Epidermal melanocyte (primary cell): ENCODE results near the gene SLC39A9.

ENCODE experiments used
- DNase-seq: peaks from one replicate; pipeline ENCODE4 v3.0.0; 2011; ENCODE audit warnings: low spot score; ENCODE audit not compliant: insufficient read length

The SLC39A9 gene

GRCh38 chr14:69398053-69398817 is at the start of gene SLC39A9, which contains the start of gene ERH:
Gene SLC39A9, plus strand, starts transcription at chr14:69398692. Its CDS starts 678 bp downstream, at chr14:69399370.
Gene ERH, minus strand, starts transcription at chr14:69398299. Its CDS starts 66 bp downstream, at chr14:69398233.
- peak; percentile 96 for DNase-seq

GRCh38 chr14:69349091-69349777 is 49.3 kb upstream of the SLC39A9 start:
- DNase-seq: no peak

- no peak for DNase-seq
These were observed 47.6 kb upstream of the SLC39A9 start for GRCh38 chr14:69350892-69351291.

- no peak for DNase-seq
These were observed 47.1 kb upstream of the SLC39A9 start for GRCh38 chr14:69351385-69351784.

- DNase-seq: no peak
These were observed 46.6 kb upstream of the SLC39A9 start for GRCh38 chr14:69351911-69352310.

- DNase-seq: no peak
These were observed 45.3 kb upstream of the SLC39A9 start for GRCh38 chr14:69353168-69353567.

GRCh38 chr14:69354383-69355153 is 43.9 kb upstream of the SLC39A9 start:
- no peak for DNase-seq

- no peak for DNase-seq
These were observed 43.3 kb upstream of the SLC39A9 start for GRCh38 chr14:69355154-69355597.

- no peak for DNase-seq
These were observed 42.7 kb upstream of the SLC39A9 start for GRCh38 chr14:69355607-69356281.

GRCh38 chr14:69356903-69357543 is 41.5 kb upstream of the SLC39A9 start:
- no peak for DNase-seq

GRCh38 chr14:69357544-69358200 is 40.8 kb upstream of the SLC39A9 start:
- DNase-seq: no peak

- no peak for DNase-seq
These were observed 40.1 kb upstream of the SLC39A9 start for GRCh38 chr14:69358233-69358963.

- DNase-seq: no peak
These were observed 39.5 kb upstream of the SLC39A9 start for GRCh38 chr14:69358966-69359365.

- DNase-seq: no peak
These were observed 37.9 kb upstream of the SLC39A9 start for GRCh38 chr14:69360438-69361108.

GRCh38 chr14:69363055-69363454 is 35.4 kb upstream of the SLC39A9 start:
- DNase-seq: no peak

- peak; percentile 46 for DNase-seq
These were observed 34.5 kb upstream of the SLC39A9 start for GRCh38 chr14:69363964-69364363.

- no peak for DNase-seq
These were observed 34.1 kb upstream of the SLC39A9 start for GRCh38 chr14:69364378-69364777.

- DNase-seq: no peak
These were observed 32.4 kb upstream of the SLC39A9 start for GRCh38 chr14:69366069-69366468.

- no peak for DNase-seq
These were observed 31.7 kb upstream of the SLC39A9 start for GRCh38 chr14:69366761-69367160.
